Stimulated activated effector memory CD8-positive, alpha-beta T cell treated with anti-CD3 and anti-CD28 coated beads, Interleukin-12 subunit alpha, Interleukin-12 subunit beta, amount 100 ng/mL, for 72 hours (primary cell): ENCODE results near the gene PLEKHG4B.
A peak's percentile ranks its signal among the peaks of the same experiment; 100 is the strongest.
"Not testable (repeated sequence)": the region's sequence is repeated elsewhere in the genome, so short reads cannot be mapped to it uniquely, and the experiment has no call there.

Source experiments
- ATAC-seq: fragments of 150-1000 bp; cut with Tn5 transposase; 2 replicates; pipeline ENCODE4 v1.10.0; 2021
- DNase-seq, 2 donors: peaks; one replicate each; pipeline ENCODE4 v3.0.0; 2021 to 2022; ENCODE audit warnings: low spot score in 2 of 2
- H3K27ac Mint-ChIP-seq: one replicate; pipeline ENCODE4 v1.8.0; 2022; ENCODE audit warnings: mild to moderate bottlenecking, mixed read lengths
- H3K36me3 Mint-ChIP-seq: one replicate; pipeline ENCODE4 v1.8.0; 2022; ENCODE audit warnings: mild to moderate bottlenecking, mixed read lengths
- H3K4me1 Mint-ChIP-seq: one replicate; pipeline ENCODE4 v1.8.0; 2022; ENCODE audit warnings: mixed read lengths
- H3K4me3 Mint-ChIP-seq: one replicate; pipeline ENCODE4 v1.8.0; 2022; ENCODE audit warnings: mild to moderate bottlenecking, mixed read lengths
- H3K9me3 Mint-ChIP-seq: one replicate; pipeline ENCODE4 v1.8.0; 2022; ENCODE audit warnings: mixed read lengths

PLEKHG4B gene

GRCh38 chr5:194603-195209 is 102.7 kb downstream of the PLEKHG4B start:
- DNase-seq, result no peak
- no peak overlapping the region for H3K27ac Mint-ChIP-seq
- no peak overlapping the region for H3K4me3 Mint-ChIP-seq
- no peak for ATAC-seq
- no peaks in the 10 kb centered on the region for H3K9me3 Mint-ChIP-seq
- H3K4me1 Mint-ChIP-seq, result peaks cover 7% of the 10 kb centered on the region
- no peaks in the 10 kb centered on the region for H3K36me3 Mint-ChIP-seq

GRCh38 chr5:195401-196160 is 103.6 kb downstream of the PLEKHG4B start:
- no peak overlapping the region for H3K4me3 Mint-ChIP-seq
- H3K9me3 Mint-ChIP-seq, result no peaks in the 10 kb centered on the region
- no peak for DNase-seq
- H3K4me1 Mint-ChIP-seq, result peaks cover 7% of the 10 kb centered on the region
- H3K27ac Mint-ChIP-seq, result peak overlapping the region; percentile 58
- ATAC-seq, result peak; percentile 23
- H3K36me3 Mint-ChIP-seq, result no peaks in the 10 kb centered on the region

GRCh38 chr5:196350-196749 is 104.4 kb downstream of the PLEKHG4B start:
- H3K4me3 Mint-ChIP-seq, result no peak overlapping the region
- H3K36me3 Mint-ChIP-seq, result no peaks in the 10 kb centered on the region
- no peak for DNase-seq
- peaks cover 7% of the 10 kb centered on the region for H3K4me1 Mint-ChIP-seq
- H3K27ac Mint-ChIP-seq, result no peak overlapping the region
- no peaks in the 10 kb centered on the region for H3K9me3 Mint-ChIP-seq
- peak; percentile 33 for ATAC-seq

- not testable (repeated sequence) for H3K36me3 Mint-ChIP-seq, ATAC-seq, H3K27ac Mint-ChIP-seq
Observed at GRCh38 chr5:197031-197430, 105.1 kb downstream of the PLEKHG4B start.

GRCh38 chr5:197892-198489 is 106.0 kb downstream of the PLEKHG4B start:
- no peak overlapping the region for H3K27ac Mint-ChIP-seq
- H3K4me1 Mint-ChIP-seq, result peaks cover 12% of the 10 kb centered on the region
- DNase-seq (no peak), ATAC-seq (no peak)
- no peak overlapping the region for H3K4me3 Mint-ChIP-seq
- H3K9me3 Mint-ChIP-seq, result no peaks in the 10 kb centered on the region
- H3K36me3 Mint-ChIP-seq, result no peaks in the 10 kb centered on the region

More at GRCh38 chr5:197031-197430, 105.1 kb downstream of the PLEKHG4B start:
- H3K9me3 Mint-ChIP-seq, H3K4me1 Mint-ChIP-seq, DNase-seq, H3K4me3 Mint-ChIP-seq: not testable (repeated sequence)

- DNase-seq (no peak), ATAC-seq (no peak)
- peaks cover under 1% of the 10 kb centered on the region for H3K36me3 Mint-ChIP-seq
- no peaks in the 10 kb centered on the region for H3K9me3 Mint-ChIP-seq
- H3K4me1 Mint-ChIP-seq, result peaks cover 12% of the 10 kb centered on the region
- no peak overlapping the region for H3K4me3 Mint-ChIP-seq
- H3K27ac Mint-ChIP-seq, result no peak overlapping the region
Observed at GRCh38 chr5:198516-199196, 106.7 kb downstream of the PLEKHG4B start.

GRCh38 chr5:199197-199949 is 107.4 kb downstream of the PLEKHG4B start:
- peaks cover 7% of the 10 kb centered on the region for H3K36me3 Mint-ChIP-seq
- no peak overlapping the region for H3K4me3 Mint-ChIP-seq
- no peaks in the 10 kb centered on the region for H3K9me3 Mint-ChIP-seq
- DNase-seq, result no peak
- ATAC-seq, result no peak
- no peak overlapping the region for H3K27ac Mint-ChIP-seq
- peaks cover 12% of the 10 kb centered on the region for H3K4me1 Mint-ChIP-seq

GRCh38 chr5:199950-200645 is 108.1 kb downstream of the PLEKHG4B start:
- H3K9me3 Mint-ChIP-seq, result no peaks in the 10 kb centered on the region
- H3K4me3 Mint-ChIP-seq, result no peak overlapping the region
- no peak overlapping the region for H3K27ac Mint-ChIP-seq
- H3K36me3 Mint-ChIP-seq, result peaks cover 15% of the 10 kb centered on the region
- ATAC-seq (no peak), DNase-seq (no peak)
- peaks cover 11% of the 10 kb centered on the region for H3K4me1 Mint-ChIP-seq

- no peak overlapping the region for H3K4me3 Mint-ChIP-seq
- peak overlapping the region; percentile 29 for H3K27ac Mint-ChIP-seq
- peaks cover 5% of the 10 kb centered on the region for H3K4me1 Mint-ChIP-seq
- ATAC-seq, result no peak
- DNase-seq, result no peak
- H3K36me3 Mint-ChIP-seq, result peaks cover 24% of the 10 kb centered on the region
- no peaks in the 10 kb centered on the region for H3K9me3 Mint-ChIP-seq
Observed at GRCh38 chr5:200985-201384, 109.0 kb downstream of the PLEKHG4B start.

- no peak overlapping the region for H3K27ac Mint-ChIP-seq
- no peak for ATAC-seq
- no peaks in the 10 kb centered on the region for H3K9me3 Mint-ChIP-seq
- peaks cover 30% of the 10 kb centered on the region for H3K36me3 Mint-ChIP-seq
- H3K4me3 Mint-ChIP-seq, result no peak overlapping the region
- DNase-seq, result no peak
- H3K4me1 Mint-ChIP-seq, result peaks cover 5% of the 10 kb centered on the region
Observed at GRCh38 chr5:201672-202071, 109.7 kb downstream of the PLEKHG4B start.

- Mint-ChIP-seq H3K4me1 (peaks cover 19% of the 10 kb centered on the region), H3K9me3 (no peaks in the 10 kb centered on the region), H3K36me3 (peaks cover 47% of the 10 kb centered on the region), H3K27ac (no peak overlapping the region), H3K4me3 (no peak overlapping the region)
- DNase-seq, result no peak
- no peak for ATAC-seq
Observed at GRCh38 chr5:203246-203930, 111.4 kb downstream of the PLEKHG4B start.

- DNase-seq (no peak), ATAC-seq (no peak)
- H3K27ac Mint-ChIP-seq, result no peak overlapping the region
- no peaks in the 10 kb centered on the region for H3K9me3 Mint-ChIP-seq
- peaks cover 24% of the 10 kb centered on the region for H3K4me1 Mint-ChIP-seq
- no peak overlapping the region for H3K4me3 Mint-ChIP-seq
- peaks cover 47% of the 10 kb centered on the region for H3K36me3 Mint-ChIP-seq
Observed at GRCh38 chr5:204001-204400, 112.0 kb downstream of the PLEKHG4B start.

GRCh38 chr5:204462-204861 is 112.5 kb downstream of the PLEKHG4B start:
- H3K9me3 Mint-ChIP-seq, result no peaks in the 10 kb centered on the region
- H3K4me3 Mint-ChIP-seq, result no peak overlapping the region
- no peak overlapping the region for H3K27ac Mint-ChIP-seq
- ATAC-seq, result no peak
- DNase-seq, result no peak
- peaks cover 26% of the 10 kb centered on the region for H3K4me1 Mint-ChIP-seq
- H3K36me3 Mint-ChIP-seq, result peaks cover 47% of the 10 kb centered on the region
